CD14-positive monocyte (primary cell): ENCODE results near the gene SYNCRIP. TPM values are rescaled to one million over a fixed set of nuclear protein-coding genes. Genes with fewer than 3 reads are reported as not detected.
A peak's percentile ranks its signal among the peaks of the same experiment; 100 is the strongest.

Experiments used
- DNase-seq, 3 donors: peaks; one replicate each; pipeline ENCODE4 v3.0.0-alpha.2; 2011 to 2022
- H2AFZ ChIP-seq: 2 replicates; pipeline ENCODE4 v1.6.0; 2012; ENCODE audit warnings: mild to moderate bottlenecking, low read depth, low read length, inconsistent platforms; ENCODE audit not compliant: insufficient read depth, poor library complexity, severe bottlenecking
- H3K27ac ChIP-seq, 2 donors: 1 replicate in 1 of 2; 2 replicates in 1 of 2; pipeline ENCODE4 v1.5.1; 2012 to 2013; ENCODE audit warnings: low read length in 2 of 2, control low read depth in 1 of 2, inconsistent platforms in 1 of 2, low read depth in 1 of 2, mild to moderate bottlenecking in 1 of 2
- H3K27me3 ChIP-seq, 2 donors: one replicate each; pipeline versions ENCODE4 v1.6.0 to v1.6.1; 2011 to 2013; ENCODE audit warnings: low read length in 2 of 2; ENCODE audit not compliant: control insufficient read depth in 2 of 2, insufficient read depth in 2 of 2
- H3K36me3 ChIP-seq, 2 donors: replicated peaks in 1 of 2; 1 replicate in 1 of 2; 2 replicates in 1 of 2; pipeline versions ENCODE4 v1.5.1 to v1.6.1; 2012 to 2013; ENCODE audit warnings: low read length in 2 of 2, control low read depth in 1 of 2, inconsistent platforms in 1 of 2, mild to moderate bottlenecking in 1 of 2; ENCODE audit not compliant: insufficient read depth in 2 of 2, control insufficient read depth in 1 of 2
- H3K4me1 ChIP-seq, 2 donors: 1 replicate in 1 of 2; 2 replicates in 1 of 2; pipeline versions ENCODE4 v1.5.1 to v1.6.1; 2012 to 2013; ENCODE audit warnings: low read length in 2 of 2, control low read depth in 1 of 2, inconsistent platforms in 1 of 2, mild to moderate bottlenecking in 1 of 2, moderate library complexity in 1 of 2; ENCODE audit not compliant: insufficient read depth in 2 of 2, control insufficient read depth in 1 of 2
- H3K4me2 ChIP-seq: replicated peaks from 2 replicates; pipeline ENCODE3; 2012; ENCODE audit warnings: low read length, moderate library complexity, mild to moderate bottlenecking; ENCODE audit not compliant: poor library complexity, severe bottlenecking; ENCODE audit errors: extremely low read depth
- H3K4me3 ChIP-seq, 3 experiments: fragments of 200-600 bp in 1 of 3; sonication (generic) in 1 of 3; replicated peaks in 1 of 3; 1 replicate in 2 of 3; 2 replicates in 1 of 3; pipeline ENCODE4 v1.5.1; 2011 to 2013; ENCODE audit warnings: low read length in 3 of 3, mild to moderate bottlenecking in 3 of 3, control low read depth in 2 of 3, low read depth in 2 of 3, inconsistent platforms in 1 of 3, moderate library complexity in 1 of 3
- H3K79me2 ChIP-seq: 2 replicates; pipeline ENCODE4 v1.6.0; 2012; ENCODE audit warnings: mild to moderate bottlenecking, control low read depth, inconsistent platforms, low read length, moderate library complexity; ENCODE audit not compliant: insufficient read depth
- H3K9ac ChIP-seq: 2 replicates; pipeline ENCODE4 v1.6.0; 2017; ENCODE audit warnings: low read length, mild to moderate bottlenecking; ENCODE audit not compliant: insufficient read depth, poor library complexity, severe bottlenecking
- H3K9me3 ChIP-seq, 2 donors: replicated peaks in 1 of 2; 1 replicate in 1 of 2; 2 replicates in 1 of 2; pipeline versions ENCODE4 v1.5.1 to v1.6.1; 2012 to 2013; ENCODE audit warnings: low read length in 2 of 2, control low read depth in 1 of 2; ENCODE audit not compliant: control insufficient read depth in 1 of 2, insufficient read depth in 1 of 2
- H4K20me1 ChIP-seq: 2 replicates; pipeline ENCODE4 v1.6.0; 2012; ENCODE audit warnings: mild to moderate bottlenecking, low read length, control low read depth, moderate library complexity; ENCODE audit not compliant: insufficient read depth
- H3K27ac Mint-ChIP-seq, 7 donors: one replicate each; pipeline ENCODE4 v1.8.0; 2020; ENCODE audit warnings: mild to moderate bottlenecking in 7 of 7, mixed read lengths in 7 of 7, moderate library complexity in 6 of 7, inconsistent platforms in 2 of 7
- H3K27me3 Mint-ChIP-seq, 3 donors: one replicate each; pipeline ENCODE4 v1.8.0; 2021 to 2022; ENCODE audit warnings: low read depth in 3 of 3, mild to moderate bottlenecking in 3 of 3, mixed read lengths in 3 of 3, moderate library complexity in 3 of 3, inconsistent platforms in 1 of 3
- H3K36me3 Mint-ChIP-seq, 2 donors: one replicate each; pipeline ENCODE4 v1.8.0; 2020; ENCODE audit warnings: mixed read lengths in 2 of 2, inconsistent platforms in 1 of 2, mild to moderate bottlenecking in 1 of 2
- H3K4me1 Mint-ChIP-seq: one replicate; pipeline ENCODE4 v1.8.0; 2020; ENCODE audit warnings: mild to moderate bottlenecking, mixed read lengths
- H3K4me3 Mint-ChIP-seq, 2 donors: one replicate each; pipeline ENCODE4 v1.8.0; 2020; ENCODE audit warnings: mild to moderate bottlenecking in 2 of 2, mixed read lengths in 2 of 2, moderate library complexity in 1 of 2
- H3K9me3 Mint-ChIP-seq, 7 donors: one replicate each; pipeline ENCODE4 v1.8.0; 2020 to 2022; ENCODE audit warnings: mixed read lengths in 7 of 7, mild to moderate bottlenecking in 6 of 7, moderate library complexity in 6 of 7, inconsistent platforms in 2 of 7
- WGBS: methylation state at CpG from one replicate; pipeline ENCODE4 v1.1.5; 2013; ENCODE audit warnings: missing lambda C conversion rate; ENCODE audit not compliant: insufficient coverage; 5-methylcytosine and 5-hydroxymethylcytosine counted together
- intact Hi-C, 2 donors: fragments of 100-400 bp; cut with micrococcal nuclease; formaldehyde crosslinking; loops; one replicate each; pipeline versions ENCODE4 v1.15.0 to v1.15.1; 2023
- polyA plus RNA-seq, 3 donors: library from polyadenylated mRNA; depleted of rRNA in 1 of 3; unstranded in 2 of 3; stranded (reverse) in 1 of 3; fragments of 300-500 nt in 2 of 3; fragments of >200 nt in 1 of 3; fragmentation: Illumina TruSeq in 2 of 3; gene quantifications; 1 replicate in 2 of 3; 2 replicates in 1 of 3; pipeline ENCODE4 v1.2.3, GENCODE V29; 2012 to 2021
- TF ChIP-seq, protein P1 (sequence below): fragments of 200-600 bp; IDR thresholded peaks from one replicate; pipeline ENCODE4 v1.8.0; 2022; ENCODE audit warnings: antibody characterized with exemption, mild to moderate bottlenecking

Gene SYNCRIP
- polyA plus RNA-seq, 3 donors, result 11.1 to 41.4 (median 36.6) TPM

DNA sequence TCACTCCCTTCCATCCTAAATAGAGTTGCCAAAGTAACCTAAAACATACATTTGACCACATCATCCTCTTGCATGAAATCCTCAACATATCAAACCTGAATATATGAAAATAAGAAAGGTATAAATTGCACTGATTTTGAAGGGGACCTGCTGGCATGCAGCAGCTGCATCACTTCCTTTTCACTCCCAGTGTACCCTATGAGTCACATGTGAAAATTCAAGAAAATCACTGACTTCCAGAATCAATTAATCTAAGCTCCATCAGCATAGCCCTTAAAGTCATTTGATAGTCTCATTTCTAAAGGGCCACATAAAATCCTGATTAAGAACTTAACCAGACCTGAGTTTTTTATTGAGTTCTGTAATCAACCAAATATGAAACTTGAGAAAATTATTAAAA lies 73.4 kb downstream of the SYNCRIP start:
- H3K9me3 Mint-ChIP-seq, result peaks cover 0 to 3% (median 1%) of the 10 kb centered on the region in 7 donors
- H3K36me3 Mint-ChIP-seq, result peaks cover 38 to 71% of the 10 kb centered on the region in 2 donors

DNA sequence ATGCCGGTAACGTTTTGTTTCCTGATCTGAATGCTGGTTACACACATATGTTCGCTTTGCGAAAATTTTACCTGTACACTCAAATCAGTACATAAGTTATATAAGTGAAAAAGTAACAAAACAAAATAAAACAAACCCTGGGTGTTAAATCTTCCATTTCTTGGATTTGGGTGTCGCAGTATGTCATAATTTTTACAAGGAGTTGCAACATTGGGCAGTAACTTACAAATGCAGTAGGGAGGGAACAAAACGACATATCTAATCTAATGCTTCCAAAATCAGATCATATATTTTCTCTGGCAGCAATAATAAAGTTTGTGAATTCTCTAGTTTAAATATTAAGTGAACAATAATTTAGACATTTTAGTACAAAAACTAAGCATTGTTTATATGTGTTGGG lies 74.3 kb downstream of the SYNCRIP start:
- Histone ChIP-seq H2AFZ (no peak overlapping the region), H3K9ac (no peak overlapping the region), H3K36me3 (peaks cover 30 to 75% of the 10 kb centered on the region in 2 donors), H3K27ac (no peak overlapping the region), H4K20me1 (no peaks in the 10 kb centered on the region), H3K79me2 (peaks cover 10% of the 10 kb centered on the region), H3K4me2 (no peak overlapping the region), H3K27me3 (no peaks in the 10 kb centered on the region), H3K4me1 (no peaks in the 10 kb centered on the region), H3K9me3 (no peaks in the 10 kb centered on the region), H3K4me3 (no peak overlapping the region)
- intact Hi-C loops, result no loop called here
- Mint-ChIP-seq H3K36me3 (peaks cover 41 to 74% of the 10 kb centered on the region in 2 donors), H3K9me3 (peaks cover 0 to 7% (median 1%) of the 10 kb centered on the region in 7 donors), H3K4me3 (no peak overlapping the region), H3K27me3 (peaks cover 0 to 2% (median 0%) of the 10 kb centered on the region in 3 donors), H3K4me1 (peaks cover 12% of the 10 kb centered on the region), H3K27ac (peak overlapping the region in 4 of 7 donors; percentile 11 to 55 (median 48))
- WGBS, result no CpG with 5 or more reads among the region's 6 CpGs
- TF ChIP-seq, protein P1, sequence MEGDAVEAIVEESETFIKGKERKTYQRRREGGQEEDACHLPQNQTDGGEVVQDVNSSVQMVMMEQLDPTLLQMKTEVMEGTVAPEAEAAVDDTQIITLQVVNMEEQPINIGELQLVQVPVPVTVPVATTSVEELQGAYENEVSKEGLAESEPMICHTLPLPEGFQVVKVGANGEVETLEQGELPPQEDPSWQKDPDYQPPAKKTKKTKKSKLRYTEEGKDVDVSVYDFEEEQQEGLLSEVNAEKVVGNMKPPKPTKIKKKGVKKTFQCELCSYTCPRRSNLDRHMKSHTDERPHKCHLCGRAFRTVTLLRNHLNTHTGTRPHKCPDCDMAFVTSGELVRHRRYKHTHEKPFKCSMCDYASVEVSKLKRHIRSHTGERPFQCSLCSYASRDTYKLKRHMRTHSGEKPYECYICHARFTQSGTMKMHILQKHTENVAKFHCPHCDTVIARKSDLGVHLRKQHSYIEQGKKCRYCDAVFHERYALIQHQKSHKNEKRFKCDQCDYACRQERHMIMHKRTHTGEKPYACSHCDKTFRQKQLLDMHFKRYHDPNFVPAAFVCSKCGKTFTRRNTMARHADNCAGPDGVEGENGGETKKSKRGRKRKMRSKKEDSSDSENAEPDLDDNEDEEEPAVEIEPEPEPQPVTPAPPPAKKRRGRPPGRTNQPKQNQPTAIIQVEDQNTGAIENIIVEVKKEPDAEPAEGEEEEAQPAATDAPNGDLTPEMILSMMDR, result no peak
- DNase-seq, result no peak

More for the DNA sequence above, 73.4 kb downstream of the SYNCRIP start:
- intact Hi-C loops, result no loop called here
- DNase-seq, result no peak
- H4K20me1 ChIP-seq, result peaks cover 2% of the 10 kb centered on the region
- Mint-ChIP-seq H3K4me3 (no peak overlapping the region), H3K4me1 (peaks cover 12% of the 10 kb centered on the region), H3K27me3 (peaks cover 0 to 2% (median 0%) of the 10 kb centered on the region in 3 donors), H3K27ac (peak overlapping the region in 3 of 7 donors; percentile 3 to 6 (median 4))
- no peaks in the 10 kb centered on the region for H3K4me1 ChIP-seq
- H3K4me3 ChIP-seq, result no peak overlapping the region
- no peak overlapping the region for H2AFZ ChIP-seq
- H3K9me3 ChIP-seq, result no peaks in the 10 kb centered on the region
- H3K79me2 ChIP-seq, result peaks cover 17% of the 10 kb centered on the region
- H3K4me2 ChIP-seq, result no peak overlapping the region
- H3K9ac ChIP-seq, result no peak overlapping the region
- H3K36me3 ChIP-seq, result peaks cover 29 to 71% of the 10 kb centered on the region in 2 donors
- no peak overlapping the region for H3K27ac ChIP-seq
- TF ChIP-seq, protein P1, result no peak
- no peaks in the 10 kb centered on the region for H3K27me3 ChIP-seq
